Measurements from ENCODE around the gene FAM184B.

- TF ChIP-seq POLR2A (IDR thresholded peaks at IDR 0.05) (no peak), CTCF (IDR thresholded peaks at IDR 0.05) (no peak)
Observed at GRCh38 chr4:17665346-17665745, 116.1 kb downstream of the FAM184B start.

Data from transverse colon (tissue), 3 donors.